SU-DHL-6 (cell line): ENCODE data around the gene INTS11.

Experiments used
- CTCF ChIP-seq: fragments of 200-600 bp; sonication (generic); IDR thresholded peaks from one replicate; pipeline ENCODE4 v1.5.1; 2017; ENCODE audit warnings: antibody characterized with exemption, mild to moderate bottlenecking, low read length, moderate library complexity; ENCODE audit not compliant: insufficient read depth, poor library complexity, severe bottlenecking
- EZH2phosphoT487 ChIP-seq: fragments of 200-600 bp; sonication (generic), shearing (Covaris generic); conservative IDR thresholded peaks from 2 replicates; pipeline ENCODE4 v1.6.1; 2018; ENCODE audit warnings: mild to moderate bottlenecking, antibody characterized with exemption, low read length, moderate library complexity, mixed read lengths

GRCh38 chr1:1314237-1314586 is 10.2 kb downstream of the INTS11 start:
- TF ChIP-seq CTCF (no peak), EZH2phosphoT487 (no peak)
